Activated T-helper 9 cell treated with anti-CD3 and anti-CD28 coated beads, Interleukin-2, amount 50 U/mL, for 16 hours (primary cell): Measurements from ENCODE around the gene ATP2B2.

Experiments used
- DNase-seq: peaks from one replicate; pipeline ENCODE4 v3.0.0-alpha.2; 2020; ENCODE audit warnings: low read depth

Gene ATP2B2

GRCh38 chr3:10510743-10511432 is 5.5 kb upstream of the ATP2B2 start:
- no peak for DNase-seq

DNA sequence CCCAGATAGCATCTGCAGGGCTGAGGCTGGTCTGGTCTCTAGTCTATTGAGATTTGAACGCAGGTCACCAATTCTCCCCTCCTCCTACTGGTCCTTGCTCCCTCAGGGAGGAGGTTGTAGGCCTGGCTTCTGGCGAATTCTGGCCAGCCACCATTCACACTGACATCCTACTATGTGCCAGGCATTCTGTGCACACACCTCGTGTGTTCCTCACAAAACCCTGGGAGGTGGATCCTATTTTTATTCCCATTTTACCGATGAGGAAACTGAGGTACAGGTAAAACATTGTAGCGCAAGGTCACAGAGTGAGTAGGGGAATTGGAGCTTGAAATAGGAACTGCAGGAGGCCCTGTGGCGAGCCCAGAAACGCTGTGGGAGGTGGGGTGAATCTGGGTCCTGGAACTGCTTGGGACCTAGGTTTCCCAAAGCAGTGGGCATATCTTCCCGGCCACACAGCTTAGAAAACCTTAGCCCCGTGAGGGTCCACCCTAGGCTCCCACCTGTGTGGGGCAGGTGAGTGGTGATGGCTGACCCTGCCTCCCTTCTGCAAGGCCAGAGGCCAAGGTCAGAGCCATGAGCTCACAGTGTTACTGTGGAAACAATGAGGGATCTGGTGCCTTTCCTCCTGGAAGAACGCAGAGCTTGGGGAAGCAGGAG is 4.8 kb upstream of the ATP2B2 start:
- no peak for DNase-seq

GRCh38 chr3:10509325-10509724 is 3.9 kb upstream of the ATP2B2 start:
- no peak for DNase-seq

- DNase-seq: no peak
These were observed 3.4 kb upstream of the ATP2B2 start for GRCh38 chr3:10508619-10509260.

- DNase-seq: no peak
These were observed 2.8 kb upstream of the ATP2B2 start for GRCh38 chr3:10508235-10508618.

DNA sequence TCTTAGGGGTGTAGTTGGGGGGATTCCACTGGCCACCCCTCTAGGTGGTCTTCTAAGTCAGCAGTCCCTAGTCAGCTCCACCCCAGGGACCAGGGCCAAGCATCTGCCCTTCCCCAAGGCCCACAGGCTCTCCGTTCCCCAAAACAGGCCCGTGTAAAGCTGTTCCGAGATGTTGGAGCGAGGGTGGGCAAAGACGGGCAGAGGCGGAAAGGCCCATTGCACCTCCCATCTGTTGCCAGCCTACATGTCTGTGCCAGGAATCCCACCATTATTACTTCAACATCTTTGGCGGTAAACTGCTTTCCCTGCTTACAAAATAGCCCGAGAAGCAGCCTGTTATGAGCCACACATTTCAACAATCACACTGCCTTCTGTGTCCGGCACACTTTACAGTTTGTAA is 1.9 kb upstream of the ATP2B2 start:
- no peak for DNase-seq

- DNase-seq: no peak
These were observed 1.3 kb upstream of the ATP2B2 start for GRCh38 chr3:10506696-10507095.

DNA sequence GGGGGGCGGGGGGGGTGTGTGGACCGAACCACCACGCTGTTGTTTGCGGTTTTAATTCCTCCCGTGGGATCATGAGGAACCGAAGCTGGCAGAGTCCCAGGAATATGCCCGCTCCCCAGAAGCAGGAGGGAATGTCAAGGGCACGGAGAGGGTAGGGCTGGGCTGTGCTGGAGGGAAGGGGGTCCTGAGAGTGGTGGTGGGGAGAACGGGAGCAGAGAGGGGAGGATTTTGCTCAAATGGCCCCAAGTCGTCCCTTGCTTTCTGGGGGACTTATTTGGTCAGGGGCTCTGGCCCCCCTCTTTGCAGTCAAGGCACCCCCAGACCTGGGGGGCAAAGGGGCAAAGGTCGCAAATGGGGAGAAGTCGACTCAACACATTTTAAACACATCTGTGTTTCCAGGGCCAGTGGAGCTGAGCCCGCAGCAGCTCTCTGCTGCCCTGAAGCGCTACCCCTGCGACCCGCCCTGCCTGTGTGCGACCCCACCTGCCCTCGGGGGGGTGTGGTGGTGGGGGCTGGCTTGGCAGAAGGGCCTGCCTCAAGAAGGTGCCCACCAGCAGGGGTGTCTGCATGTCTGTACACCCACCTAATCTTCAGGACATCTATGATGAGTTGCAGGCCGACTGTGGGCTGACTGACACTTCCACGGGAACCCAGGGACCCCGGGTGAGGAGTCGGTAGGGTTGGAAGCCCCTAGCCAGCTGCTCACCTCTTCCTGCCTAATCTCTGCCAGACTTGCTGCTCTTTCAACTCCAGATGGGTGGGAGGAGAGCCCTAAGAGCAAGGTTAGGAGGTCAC is 602 bp upstream of the ATP2B2 start:
- no peak for DNase-seq

- DNase-seq: no peak
These were observed 976 bp downstream of the ATP2B2 start for GRCh38 chr3:10504171-10505049.

DNA sequence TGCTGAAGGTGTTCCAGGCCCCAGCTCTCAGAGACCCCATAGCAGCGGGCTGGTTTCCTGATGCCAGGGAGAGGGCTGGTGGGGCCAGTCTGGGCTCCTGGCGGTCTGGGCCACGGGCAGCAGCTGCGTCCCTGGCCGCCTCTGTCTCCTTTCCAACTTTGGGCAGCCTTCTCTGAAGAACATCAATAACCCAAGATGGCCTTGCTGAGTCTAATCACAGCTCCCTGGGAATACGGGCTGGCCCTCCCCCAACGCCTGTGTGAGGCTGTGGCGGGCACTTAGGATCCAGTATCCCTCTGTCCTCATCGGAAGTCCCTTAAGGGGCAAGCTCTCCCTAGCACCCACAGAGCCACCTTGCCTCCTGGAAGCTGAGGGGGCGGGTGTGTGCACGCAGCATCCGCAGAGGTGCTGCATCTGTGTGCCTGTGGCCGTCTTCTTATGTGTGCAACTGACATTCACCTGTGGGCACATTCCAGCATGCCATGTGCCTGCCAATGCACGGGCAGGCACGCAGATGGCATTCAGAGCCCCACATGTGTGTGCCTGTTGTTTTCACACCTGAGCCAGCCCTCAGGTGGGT is 2.1 kb downstream of the ATP2B2 start:
- no peak for DNase-seq

DNA sequence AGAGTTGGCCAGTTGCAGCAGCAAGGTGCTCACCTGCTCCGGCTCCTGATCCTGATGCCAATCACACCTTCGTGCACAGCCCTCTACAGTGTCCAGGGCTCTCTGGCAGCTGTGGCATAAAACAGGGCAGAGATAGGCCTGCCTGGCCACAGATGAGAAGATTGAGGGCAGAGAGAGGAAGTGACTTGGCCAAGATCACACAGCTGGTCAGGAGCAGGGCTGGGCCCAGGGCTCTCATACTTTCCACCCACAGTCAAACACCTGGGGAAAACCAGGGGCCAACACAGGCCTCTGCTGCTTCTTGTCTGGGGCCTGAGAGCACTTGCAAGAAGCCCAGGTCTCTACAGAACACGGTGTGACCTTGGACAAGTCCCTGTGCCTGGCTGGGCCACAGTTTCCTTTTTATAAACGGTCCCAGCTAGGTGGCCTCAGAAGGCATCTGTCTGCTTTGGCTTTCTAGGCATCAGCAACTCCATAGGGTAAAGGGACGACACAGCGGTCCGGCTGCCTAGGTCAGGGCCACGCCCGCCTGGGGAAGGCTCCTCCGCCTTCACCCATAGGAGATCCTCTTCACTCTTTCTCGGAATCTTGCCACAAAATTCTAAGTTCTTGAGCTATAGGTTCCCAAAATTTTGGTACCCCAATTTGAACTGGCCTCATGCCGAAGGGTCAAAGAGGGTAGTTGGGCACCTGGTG is 3.1 kb downstream of the ATP2B2 start:
- DNase-seq: no peak

DNA sequence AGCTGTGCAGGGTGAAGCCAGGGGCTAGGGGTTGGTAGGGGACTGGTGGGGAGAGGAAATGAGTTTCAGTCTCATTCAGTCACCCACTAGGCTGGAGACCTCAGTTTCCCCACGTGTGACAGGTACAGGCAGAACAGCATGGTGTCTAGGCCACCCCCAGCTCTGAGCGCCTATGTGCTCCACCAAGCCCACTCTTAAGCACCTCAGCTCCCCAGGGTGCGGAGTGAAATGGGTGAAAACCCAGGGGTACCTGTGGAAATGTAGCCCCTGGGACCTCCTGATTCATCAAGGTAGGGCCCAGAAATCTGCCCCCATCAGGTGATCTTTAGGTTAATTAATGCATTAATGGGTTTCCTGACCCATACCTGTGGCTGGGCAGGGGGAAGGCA is 3.7 kb downstream of the ATP2B2 start:
- no peak for DNase-seq

GRCh38 chr3:10500717-10501663 is 4.4 kb downstream of the ATP2B2 start:
- no peak for DNase-seq

GRCh38 chr3:10498271-10498670 is 7.1 kb downstream of the ATP2B2 start:
- DNase-seq: no peak

DNA sequence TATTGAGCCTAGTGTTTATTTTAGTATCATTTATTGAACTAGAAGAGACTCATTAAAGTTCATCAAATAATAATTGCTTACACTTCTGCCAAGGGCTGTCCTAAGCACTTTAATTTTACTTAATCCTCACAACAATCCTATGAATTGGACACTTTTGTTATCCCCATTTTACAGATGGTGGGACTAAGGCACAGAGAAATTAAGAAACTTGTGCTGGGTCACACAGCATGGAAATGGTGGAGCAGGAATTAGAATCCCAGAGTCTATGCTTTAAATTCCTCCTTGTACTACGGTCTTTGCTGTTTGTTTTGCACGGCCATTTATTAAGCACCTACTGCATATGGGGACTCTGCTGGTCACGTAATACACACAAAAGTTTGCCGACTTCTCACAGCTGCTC is 7.9 kb downstream of the ATP2B2 start:
- DNase-seq: no peak

DNA sequence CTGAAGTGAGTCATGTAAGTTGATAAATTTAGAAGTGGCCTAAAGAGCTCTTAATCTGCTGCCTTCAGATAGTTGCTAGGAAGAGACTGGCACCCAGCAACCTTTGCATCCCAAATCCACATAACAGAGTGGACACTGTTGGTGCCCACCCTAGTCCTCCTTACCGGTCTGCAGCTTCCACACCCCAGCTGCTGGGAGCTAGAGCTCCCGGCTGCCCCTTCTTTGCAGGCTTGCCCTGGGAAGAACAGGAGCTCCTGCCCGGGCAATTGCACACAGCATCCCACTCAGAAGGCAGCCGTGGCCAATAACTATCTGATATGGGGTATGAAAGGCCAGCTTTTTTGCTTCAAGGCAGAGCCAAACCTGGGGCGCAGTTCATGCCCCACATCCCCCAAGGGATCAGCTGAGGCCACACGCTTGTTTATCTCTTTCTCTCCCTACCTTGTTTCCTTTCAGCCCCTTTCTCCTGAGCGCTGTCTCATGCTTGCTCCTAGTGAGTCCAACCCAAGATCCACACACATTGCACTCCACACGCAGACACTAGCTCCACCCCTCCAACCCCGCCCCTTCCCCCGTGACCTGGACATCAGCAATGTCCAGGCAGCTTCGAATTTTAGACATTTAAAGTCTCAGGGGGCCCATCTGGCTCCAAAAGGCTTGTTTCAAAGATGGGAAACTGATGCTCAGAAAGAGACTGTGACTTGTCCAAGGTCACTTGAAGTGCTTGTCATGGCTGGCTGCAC is 9.1 kb downstream of the ATP2B2 start:
- DNase-seq: no peak

GRCh38 chr3:10495614-10496013 is 9.8 kb downstream of the ATP2B2 start:
- no peak for DNase-seq

DNA sequence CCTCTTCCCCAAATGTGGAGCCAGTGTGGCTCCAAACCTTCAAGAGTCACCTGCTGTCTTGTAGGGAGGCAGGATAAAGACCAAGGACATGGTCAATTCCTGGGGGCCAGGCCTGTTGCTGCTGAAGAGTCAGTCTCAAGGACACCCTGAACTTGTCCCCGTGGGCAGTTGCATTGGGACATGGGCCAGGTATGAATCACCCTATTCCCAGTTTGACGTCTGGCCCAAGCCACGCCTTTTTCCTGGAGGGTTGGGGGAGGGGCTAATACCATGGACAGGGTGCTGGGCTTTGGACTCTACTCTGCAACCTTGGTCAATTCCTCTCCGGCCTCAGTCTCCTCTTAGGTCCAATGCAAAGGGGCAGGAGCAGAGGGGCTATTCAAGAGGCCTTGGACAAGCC is 10.4 kb downstream of the ATP2B2 start:
- no peak for DNase-seq

GRCh38 chr3:10494180-10494579 is 11.2 kb downstream of the ATP2B2 start:
- DNase-seq: no peak
